ENCODE results near the gene S100A5. TPM values are rescaled to one million over a fixed set of nuclear protein-coding genes. Genes with fewer than 3 reads are reported as not detected.
A peak's percentile ranks its signal among the peaks of the same experiment; 100 is the strongest.

S100A5 gene
- total RNA-seq, 4 donors from 2014 or later, result 2.2 to 12.6 (median 6.5) TPM

DNA sequence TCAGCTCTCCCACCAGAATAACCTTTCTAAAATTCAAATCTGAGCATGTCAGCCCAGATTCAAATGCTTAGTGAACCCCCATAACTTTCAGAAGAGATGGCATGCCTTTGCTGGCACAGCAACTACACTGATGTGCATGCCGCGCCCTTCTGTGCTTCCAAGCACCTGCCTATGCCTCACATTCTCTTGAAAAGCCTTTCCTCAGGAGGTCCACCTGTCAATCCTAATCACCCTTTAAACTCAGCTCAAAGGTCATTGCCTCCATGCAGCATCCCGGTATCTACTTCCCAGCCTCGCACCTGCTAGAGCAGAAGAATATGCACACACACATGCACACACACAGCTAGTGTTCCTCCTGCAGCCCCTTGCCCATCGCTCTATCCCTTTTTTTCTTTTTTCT is 30.1 kb upstream of the S100A5 start:
- Histone ChIP-seq H3K4me3 (replicated peaks in 1 of 3) (no peak overlapping the region), H3K4me1 (peaks cover 26 to 39% of the 10 kb centered on the region in 2 donors), H3K36me3 (no peaks in the 10 kb centered on the region), H3K27ac (no peak overlapping the region), H3K27me3 (no peaks in the 10 kb centered on the region), H3K9me3 (no peaks in the 10 kb centered on the region)
- DNase-seq, result no peak
- no peak for TF ChIP-seq POLR2A (IDR thresholded peaks at IDR 0.05)
- TF ChIP-seq, protein P1, sequence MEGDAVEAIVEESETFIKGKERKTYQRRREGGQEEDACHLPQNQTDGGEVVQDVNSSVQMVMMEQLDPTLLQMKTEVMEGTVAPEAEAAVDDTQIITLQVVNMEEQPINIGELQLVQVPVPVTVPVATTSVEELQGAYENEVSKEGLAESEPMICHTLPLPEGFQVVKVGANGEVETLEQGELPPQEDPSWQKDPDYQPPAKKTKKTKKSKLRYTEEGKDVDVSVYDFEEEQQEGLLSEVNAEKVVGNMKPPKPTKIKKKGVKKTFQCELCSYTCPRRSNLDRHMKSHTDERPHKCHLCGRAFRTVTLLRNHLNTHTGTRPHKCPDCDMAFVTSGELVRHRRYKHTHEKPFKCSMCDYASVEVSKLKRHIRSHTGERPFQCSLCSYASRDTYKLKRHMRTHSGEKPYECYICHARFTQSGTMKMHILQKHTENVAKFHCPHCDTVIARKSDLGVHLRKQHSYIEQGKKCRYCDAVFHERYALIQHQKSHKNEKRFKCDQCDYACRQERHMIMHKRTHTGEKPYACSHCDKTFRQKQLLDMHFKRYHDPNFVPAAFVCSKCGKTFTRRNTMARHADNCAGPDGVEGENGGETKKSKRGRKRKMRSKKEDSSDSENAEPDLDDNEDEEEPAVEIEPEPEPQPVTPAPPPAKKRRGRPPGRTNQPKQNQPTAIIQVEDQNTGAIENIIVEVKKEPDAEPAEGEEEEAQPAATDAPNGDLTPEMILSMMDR (IDR thresholded peaks at IDR 0.05), result no peak
- intact Hi-C loops (cut with DNase I), result loop anchor here (10.0 kb wide), 1 partner anchor 94 kb away; no protein-coding TSS in a partner anchor
- WGBS, 2 donors, result 88 to 98% methylated on average over 5 of the region's 5 CpGs

DNA sequence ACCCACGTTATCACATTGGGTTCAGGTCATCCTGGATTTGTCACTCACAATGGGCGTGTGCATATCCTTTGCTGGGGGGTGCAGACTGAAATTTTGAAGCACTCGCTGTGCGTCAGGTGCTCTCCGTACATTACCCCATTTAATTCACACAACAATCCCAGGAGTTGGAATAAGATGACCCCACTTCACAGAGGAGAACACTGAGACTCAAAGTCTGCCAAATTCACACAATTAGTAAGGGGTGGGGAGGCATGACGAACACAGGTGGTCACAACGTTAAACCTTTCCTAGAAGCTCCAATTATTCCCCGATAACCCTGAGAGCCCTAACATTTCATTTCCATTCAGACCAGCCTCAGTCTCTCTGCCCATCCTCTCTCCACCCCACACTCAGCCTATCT is 28.7 kb upstream of the S100A5 start:
- Histone ChIP-seq H3K36me3 (no peaks in the 10 kb centered on the region), H3K4me1 (peaks cover 37 to 53% of the 10 kb centered on the region in 2 donors), H3K9me3 (no peaks in the 10 kb centered on the region), H3K27me3 (no peaks in the 10 kb centered on the region), H3K27ac (no peak overlapping the region), H3K4me3 (replicated peaks in 1 of 3) (no peak overlapping the region)
- 89% methylated on average over 8 of the region's 8 CpGs for WGBS, 2 donors
- no peak for DNase-seq
- intact Hi-C loops (cut with DNase I), result loop anchor here (2.0 kb wide), 2 partner anchors 37 to 59 kb away; no protein-coding TSS in a partner anchor
- no peak for TF ChIP-seq POLR2A (IDR thresholded peaks at IDR 0.05)
- TF ChIP-seq, protein P1 (IDR thresholded peaks at IDR 0.05), result no peak

DNA sequence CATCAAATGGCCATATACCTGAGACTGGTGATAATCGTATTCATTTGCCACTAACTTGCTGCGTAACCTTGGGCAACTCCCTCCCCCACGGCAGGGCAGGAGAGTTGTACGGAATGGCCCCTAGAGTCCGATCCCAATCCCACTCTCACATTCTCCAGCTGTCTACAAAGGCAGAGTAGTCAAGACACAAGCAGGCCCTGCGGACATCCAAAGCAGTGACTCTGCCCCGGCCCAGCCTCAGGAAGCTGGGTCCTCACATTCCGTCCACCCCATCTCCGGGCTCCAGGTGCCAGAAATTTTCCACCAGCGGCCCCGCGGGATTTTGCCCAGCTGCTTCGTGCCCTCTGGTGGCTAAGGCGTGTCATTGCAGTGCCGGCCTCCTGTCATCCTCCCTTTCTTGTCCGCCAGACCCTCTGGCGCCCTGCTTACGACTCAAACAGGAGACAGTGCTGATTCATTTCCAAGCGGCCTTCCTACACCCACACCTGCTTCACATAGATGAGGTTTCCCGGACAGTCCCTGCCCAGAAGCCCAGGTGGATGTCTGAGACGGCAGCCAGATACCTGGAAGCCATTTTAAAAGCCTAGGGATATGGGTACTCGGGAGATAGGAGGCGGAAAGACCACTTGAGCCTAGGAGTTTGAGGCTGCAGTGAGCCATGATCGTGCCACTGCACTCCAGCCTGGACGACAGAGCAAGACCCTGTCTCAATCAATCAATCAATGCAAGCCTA is 27.8 kb upstream of the S100A5 start:
- H3K27ac ChIP-seq, result peak overlapping the region; percentile 96 to 99 (median 99)
- no peaks in the 10 kb centered on the region for H3K36me3 ChIP-seq
- WGBS, 2 donors, result 13 to 20% methylated on average over 15 to 17 of the region's 25 CpGs
- intact Hi-C loops (cut with DNase I), result loop anchor here (2.0 kb wide), 2 partner anchors 36 to 58 kb away; no protein-coding TSS in a partner anchor
- no peaks in the 10 kb centered on the region for H3K27me3 ChIP-seq
- H3K9me3 ChIP-seq, result no peaks in the 10 kb centered on the region
- peak; percentile 92 to 93 for DNase-seq
- H3K4me3 ChIP-seq (replicated peaks in 1 of 3), result no peak overlapping the region
- TF ChIP-seq, protein P1 (IDR thresholded peaks at IDR 0.05), result peak; percentile 97 to 99 (median 98)
- TF ChIP-seq POLR2A (IDR thresholded peaks at IDR 0.05), result peak; percentile 13 to 19
- H3K4me1 ChIP-seq, result peaks cover 37 to 62% of the 10 kb centered on the region in 2 donors

DNA sequence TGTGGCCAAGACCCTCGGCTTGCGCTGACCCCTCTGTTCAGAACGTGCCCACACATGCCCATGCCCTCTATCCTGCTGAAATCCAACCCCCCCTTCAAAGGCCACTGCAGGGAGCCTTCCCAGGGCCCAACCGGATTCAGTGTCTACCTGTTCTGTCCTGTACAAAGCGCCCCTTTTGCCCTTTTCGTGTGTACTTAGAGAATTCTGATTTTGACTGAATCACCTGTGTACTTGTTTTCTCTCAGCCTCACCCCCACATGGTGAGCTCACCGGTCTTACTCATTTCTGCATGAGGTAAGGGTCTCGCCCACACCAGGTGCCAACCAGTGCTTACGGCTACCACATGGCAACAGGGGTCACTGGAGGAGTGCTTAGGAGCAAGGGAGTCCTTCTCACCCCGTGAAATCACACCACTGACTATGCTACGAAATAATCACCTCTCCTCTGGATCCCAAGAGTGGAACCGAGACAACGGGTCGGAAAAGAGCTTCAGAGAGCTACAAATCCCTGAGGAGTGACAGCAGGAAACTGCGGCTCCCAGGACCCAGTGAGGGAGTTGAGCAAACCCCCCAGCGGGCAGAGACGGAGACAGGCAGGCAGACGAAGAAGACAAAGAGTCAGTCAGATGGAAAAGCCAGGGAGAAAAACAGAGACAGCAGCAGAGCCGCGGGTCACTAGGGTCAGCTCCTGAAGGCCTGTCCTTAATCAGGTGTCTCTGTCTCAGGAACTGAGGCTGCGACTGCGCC is 27.1 kb upstream of the S100A5 start:
- no peaks in the 10 kb centered on the region for H3K27me3 ChIP-seq

More for the DNA sequence above, 27.1 kb upstream of the S100A5 start:
- Histone ChIP-seq H3K36me3 (no peaks in the 10 kb centered on the region), H3K27ac (peak overlapping the region; percentile 96 to 99 (median 99)), H3K9me3 (no peaks in the 10 kb centered on the region), H3K4me3 (replicated peaks in 1 of 3) (no peak overlapping the region), H3K4me1 (peaks cover 35 to 62% of the 10 kb centered on the region in 2 donors)
- TF ChIP-seq, protein P1 (IDR thresholded peaks at IDR 0.05), result no peak
- TF ChIP-seq POLR2A (IDR thresholded peaks at IDR 0.05), result no peak
- WGBS, 2 donors, result 86% methylated on average over 22 of the region's 22 CpGs
- intact Hi-C loops (cut with DNase I), result loop anchor here (2.0 kb wide), 2 partner anchors 35 to 57 kb away; no protein-coding TSS in a partner anchor
- no peak for DNase-seq

All from thyroid gland (tissue), 4 donors.